Activated CD4-positive, alpha-beta memory T cell treated with anti-CD3 and anti-CD28 coated beads, Interleukin-2, amount 10 ng/mL, durations not matched to agents 7 days and 5 days (primary cell): ENCODE results near the gene PNLIP. TPM values are rescaled to one million over a fixed set of nuclear protein-coding genes. Genes with fewer than 3 reads are reported as not detected.

Experiments used
- CTCF ChIA-PET: fragments of 350-600 bp; sonication (Branson Sonifier 250); formaldehyde crosslinking; loops from one replicate; lab custom pipeline; 2021; ENCODE audit warnings: antibody characterized with exemption, inconsistent platforms; lab: Charles Lee
- POLR2A ChIA-PET: fragments of 350-600 bp; sonication (Branson Sonifier 250); formaldehyde crosslinking; loops from one replicate; lab custom pipeline; 2021; ENCODE audit warnings: antibody characterized with exemption; lab: Charles Lee
- DNase-seq: peaks from one replicate; pipeline ENCODE4 v3.0.0-alpha.2; 2020
- H3K27ac Mint-ChIP-seq: one replicate; pipeline ENCODE4 v1.8.0; 2021; ENCODE audit warnings: mild to moderate bottlenecking, mixed read lengths
- H3K27me3 Mint-ChIP-seq: one replicate; pipeline ENCODE4 v1.8.0; 2021; ENCODE audit warnings: mixed read lengths
- H3K36me3 Mint-ChIP-seq: one replicate; pipeline ENCODE4 v1.8.0; 2021; ENCODE audit warnings: low read depth, mixed read lengths
- H3K4me1 Mint-ChIP-seq: one replicate; pipeline ENCODE4 v1.8.0; 2021; ENCODE audit warnings: mixed read lengths
- H3K4me3 Mint-ChIP-seq: one replicate; pipeline ENCODE4 v1.8.0; 2021; ENCODE audit warnings: mild to moderate bottlenecking, mixed read lengths
- H3K9me3 Mint-ChIP-seq: one replicate; pipeline ENCODE4 v1.8.0; 2021; ENCODE audit warnings: mixed read lengths
- total RNA-seq, 2 experiments: library from RNA; stranded (reverse); gene quantifications; one replicate each; pipeline ENCODE4 v1.2.3, GENCODE V29; 2021

Gene PNLIP
- total RNA-seq: not detected

DNA sequence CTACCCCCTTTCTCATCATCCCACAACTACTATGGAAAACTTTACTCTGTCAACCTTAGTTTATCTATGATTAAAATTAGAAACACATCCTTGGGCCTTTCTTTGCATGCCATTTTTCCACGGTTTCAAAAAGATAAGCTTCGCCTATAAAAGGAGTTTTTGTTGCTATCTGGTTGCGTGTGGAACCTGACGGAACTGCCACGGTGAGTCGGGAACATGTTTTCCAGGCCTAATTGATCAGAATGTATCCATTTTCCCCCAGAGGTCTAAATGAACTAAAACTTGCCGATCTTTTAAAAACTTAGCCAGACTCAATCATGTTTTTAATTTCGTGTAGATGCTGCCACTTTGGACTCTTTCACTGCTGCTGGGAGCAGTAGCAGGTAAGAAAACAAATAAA, at the start of gene PNLIP:
Gene PNLIP (plus strand): TSS at position 176 of the 400 bp plus-strand sequence. CDS start 162 bp downstream, at position 338.
- H3K9me3 Mint-ChIP-seq: no peaks in the 10 kb centered on the region
- no peaks in the 10 kb centered on the region for H3K27me3 Mint-ChIP-seq
- no peak for DNase-seq
- no peaks in the 10 kb centered on the region for H3K4me1 Mint-ChIP-seq
- ChIA-PET POLR2A (no interaction called here), CTCF (no interaction called here)
- no peak within 1 kb of the TSS for H3K27ac Mint-ChIP-seq
- H3K4me3 Mint-ChIP-seq: no peak within 1 kb of the TSS
- no peaks in the 10 kb centered on the region for H3K36me3 Mint-ChIP-seq

DNA sequence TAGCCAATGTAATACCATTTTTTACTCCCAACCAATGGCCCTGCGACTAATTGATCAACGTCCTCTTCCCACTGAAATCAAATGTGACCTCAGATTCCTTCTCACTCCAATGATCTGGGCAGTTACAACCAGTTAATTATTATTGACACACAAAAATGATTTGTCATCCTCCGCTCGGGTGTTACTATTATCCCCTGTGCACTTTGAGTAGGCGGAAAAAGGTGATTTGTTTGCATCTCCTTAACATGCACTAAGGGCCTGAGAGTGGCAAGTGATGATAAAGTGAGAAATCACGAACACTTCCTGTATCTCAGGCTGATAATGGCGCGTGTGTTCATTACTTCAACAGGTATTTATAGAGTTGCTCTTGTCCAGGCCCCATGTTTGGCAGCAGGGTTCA, 40.9 kb upstream of the PNLIP start:
- Mint-ChIP-seq H3K36me3 (no peaks in the 10 kb centered on the region), H3K27me3 (no peaks in the 10 kb centered on the region), H3K4me1 (no peaks in the 10 kb centered on the region), H3K27ac (no peak overlapping the region), H3K4me3 (no peak overlapping the region), H3K9me3 (no peaks in the 10 kb centered on the region)
- ChIA-PET POLR2A (no interaction called here), CTCF (no interaction called here)
- DNase-seq: no peak

DNA sequence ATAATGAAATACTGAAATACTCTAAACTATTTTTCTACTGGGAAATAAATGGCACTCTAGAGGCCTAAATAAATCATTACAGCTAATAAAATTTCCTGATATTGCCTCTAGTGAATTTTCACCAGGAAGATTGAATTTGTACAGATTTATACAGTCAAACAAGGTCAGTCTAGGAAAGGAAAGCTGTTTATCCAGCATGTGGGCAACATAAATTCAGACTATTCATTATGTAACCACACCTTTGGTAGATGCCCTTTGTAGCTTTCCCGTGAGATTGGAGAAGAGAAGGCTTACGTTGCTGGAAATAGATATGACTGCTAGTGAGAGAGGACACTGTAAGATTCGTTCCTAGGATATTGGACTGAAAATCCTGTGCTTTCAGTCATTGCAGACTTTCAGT, 35.2 kb upstream of the PNLIP start:
- no peaks in the 10 kb centered on the region for H3K36me3 Mint-ChIP-seq
- ChIA-PET CTCF (no interaction called here), POLR2A (no interaction called here)
- no peak for DNase-seq
- H3K27me3 Mint-ChIP-seq: no peaks in the 10 kb centered on the region
- no peak overlapping the region for H3K27ac Mint-ChIP-seq
- no peaks in the 10 kb centered on the region for H3K9me3 Mint-ChIP-seq
- H3K4me1 Mint-ChIP-seq: no peaks in the 10 kb centered on the region
- H3K4me3 Mint-ChIP-seq: no peak overlapping the region

DNA sequence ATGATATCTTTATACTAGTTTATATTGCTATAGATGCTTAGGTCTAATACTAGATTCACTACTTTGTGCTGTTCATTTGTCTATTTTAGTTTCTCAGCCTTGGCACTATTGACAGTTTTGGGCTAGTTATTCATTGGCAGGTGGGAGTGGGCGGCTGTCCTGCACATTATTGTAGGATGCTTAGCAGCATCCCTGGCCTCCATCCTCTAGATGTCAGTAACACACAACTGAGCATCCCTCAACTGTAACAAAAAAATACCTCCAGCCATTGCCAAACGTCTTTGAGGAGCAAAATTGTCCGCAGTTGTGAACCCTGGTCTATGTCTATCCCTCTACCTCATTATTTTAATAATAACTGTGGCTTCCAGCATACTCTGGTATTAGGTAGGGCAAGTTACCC, 34.4 kb upstream of the PNLIP start:
- DNase-seq: no peak
- CTCF ChIA-PET: no interaction called here
- POLR2A ChIA-PET: no interaction called here
- Mint-ChIP-seq H3K4me3 (no peak overlapping the region), H3K36me3 (no peaks in the 10 kb centered on the region), H3K9me3 (no peaks in the 10 kb centered on the region), H3K27ac (no peak overlapping the region), H3K27me3 (no peaks in the 10 kb centered on the region), H3K4me1 (no peaks in the 10 kb centered on the region)

DNA sequence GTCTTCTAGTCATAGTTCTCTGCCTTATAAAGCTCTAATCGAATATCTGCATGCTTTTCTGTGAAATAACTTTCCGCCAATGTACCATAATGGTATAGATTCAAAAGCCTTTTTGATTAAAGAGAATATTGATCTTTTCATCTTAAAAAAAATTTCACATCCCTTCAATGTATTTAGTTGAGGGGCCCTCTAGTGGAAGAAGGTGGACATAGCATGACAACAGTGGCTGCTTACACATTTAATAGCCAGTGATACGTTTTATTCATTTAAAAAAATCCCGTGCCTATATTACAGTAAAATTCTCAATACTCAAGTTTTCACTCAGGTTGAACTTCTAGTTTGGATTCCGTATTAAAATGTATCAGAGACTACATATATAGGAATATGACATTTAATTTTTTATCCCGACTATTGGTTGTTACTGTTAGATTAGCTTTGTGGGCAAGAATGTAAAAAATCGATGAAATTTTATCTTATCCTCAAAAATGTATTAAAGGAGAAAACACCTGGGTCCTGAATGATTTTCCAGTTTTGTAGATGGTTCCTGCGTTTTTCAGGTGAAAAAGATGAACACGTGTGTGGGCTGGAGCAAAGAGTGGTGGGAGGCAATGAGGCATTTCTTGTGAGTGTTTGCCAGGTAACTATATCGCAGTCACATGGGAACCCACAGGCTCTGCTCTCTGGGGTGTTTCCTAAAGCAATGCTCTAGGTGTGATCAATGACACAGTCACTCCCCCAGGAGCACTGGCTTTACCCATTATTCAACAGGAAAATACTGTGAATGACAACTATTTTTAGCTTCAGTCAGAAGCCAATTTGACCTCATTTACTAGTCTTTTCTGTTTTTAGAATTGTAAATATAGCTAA, 24.1 kb upstream of the PNLIP start:
- H3K27me3 Mint-ChIP-seq: no peaks in the 10 kb centered on the region
- no peak overlapping the region for H3K4me3 Mint-ChIP-seq
- H3K27ac Mint-ChIP-seq: no peak overlapping the region
- no peak for DNase-seq
- ChIA-PET POLR2A (no interaction called here), CTCF (interaction anchor here (0.5 kb wide), 1 partner anchor 76 kb away, joined by 3 read pairs; no protein-coding TSS in a partner anchor)
- no peaks in the 10 kb centered on the region for H3K9me3 Mint-ChIP-seq
- no peaks in the 10 kb centered on the region for H3K4me1 Mint-ChIP-seq
- H3K36me3 Mint-ChIP-seq: no peaks in the 10 kb centered on the region

DNA sequence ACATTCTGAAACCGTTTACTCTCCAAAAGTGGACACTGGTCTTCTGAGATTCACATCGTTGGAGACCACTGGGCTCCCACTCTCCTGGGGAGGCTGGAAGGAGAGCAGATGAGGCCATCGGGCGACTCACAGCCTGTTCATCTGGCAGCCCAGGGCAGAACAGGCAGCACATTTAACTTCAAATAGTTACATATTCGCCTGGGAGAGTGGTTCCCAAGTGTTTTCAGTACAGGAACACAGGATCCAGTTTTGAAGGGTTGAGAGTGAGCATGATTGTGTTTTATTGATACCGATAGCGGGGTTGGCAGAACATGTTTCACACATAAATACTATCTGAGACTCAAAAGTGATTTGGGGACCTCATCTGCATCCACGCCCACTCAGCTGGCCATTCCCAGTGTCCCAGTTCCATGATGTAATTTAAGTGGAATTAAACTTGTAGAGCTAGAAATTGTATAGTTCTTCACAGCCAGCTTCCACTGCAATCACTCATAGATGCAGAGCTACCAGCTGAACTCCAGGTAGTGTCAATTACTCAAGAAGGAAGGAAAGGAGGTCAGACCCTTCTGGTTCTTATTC, 22.8 kb upstream of the PNLIP start:
- no peaks in the 10 kb centered on the region for H3K9me3 Mint-ChIP-seq
- H3K27ac Mint-ChIP-seq: no peak overlapping the region
- CTCF ChIA-PET: no interaction called here
- H3K27me3 Mint-ChIP-seq: no peaks in the 10 kb centered on the region
- no peak overlapping the region for H3K4me3 Mint-ChIP-seq
- POLR2A ChIA-PET: no interaction called here
- no peaks in the 10 kb centered on the region for H3K4me1 Mint-ChIP-seq
- H3K36me3 Mint-ChIP-seq: no peaks in the 10 kb centered on the region
- no peak for DNase-seq

DNA sequence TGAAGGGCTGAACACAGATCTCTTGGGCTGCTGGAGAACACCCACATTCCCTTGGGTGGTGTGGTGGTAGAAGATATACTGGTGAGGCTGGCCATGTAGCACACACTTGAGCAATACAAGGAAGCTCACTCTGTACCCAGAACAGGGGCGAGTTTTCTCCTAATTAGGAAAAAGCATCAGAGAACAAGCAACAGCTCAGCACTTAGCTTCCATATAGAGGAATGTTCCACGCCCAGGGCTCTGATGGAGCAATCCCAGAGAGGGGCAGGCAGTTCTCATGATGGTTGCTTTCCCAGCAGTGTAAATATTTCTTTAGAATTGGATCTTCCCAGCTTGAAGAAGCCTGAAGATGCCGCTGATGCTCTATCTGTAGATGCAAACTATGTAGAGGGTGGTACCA, 21.0 kb upstream of the PNLIP start:
- H3K36me3 Mint-ChIP-seq: no peaks in the 10 kb centered on the region

DNA sequence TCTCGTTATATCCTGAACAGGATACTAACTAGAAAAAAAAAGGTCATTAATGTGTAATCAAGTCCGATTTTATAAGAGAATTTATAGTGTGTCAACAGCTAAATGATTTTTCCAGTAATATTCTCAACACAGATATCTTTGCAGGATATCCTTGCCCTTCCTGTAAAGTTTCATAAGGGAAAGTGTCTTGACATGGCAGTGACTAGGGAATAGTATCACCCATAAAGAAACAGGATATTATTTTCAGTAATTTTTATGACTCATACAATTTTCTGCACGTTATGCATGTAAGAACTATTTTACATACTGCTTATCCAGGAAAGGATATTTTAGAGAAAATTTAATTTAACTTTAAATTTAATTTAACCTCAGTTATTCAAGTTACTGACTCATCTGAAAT, 19.5 kb upstream of the PNLIP start:
- ChIA-PET POLR2A (no interaction called here), CTCF (no interaction called here)
- no peak for DNase-seq
- no peaks in the 10 kb centered on the region for H3K4me1 Mint-ChIP-seq
- H3K9me3 Mint-ChIP-seq: no peaks in the 10 kb centered on the region
- H3K27ac Mint-ChIP-seq: no peak overlapping the region
- no peak overlapping the region for H3K4me3 Mint-ChIP-seq
- H3K27me3 Mint-ChIP-seq: no peaks in the 10 kb centered on the region
- no peaks in the 10 kb centered on the region for H3K36me3 Mint-ChIP-seq

More for the DNA sequence above, 21.0 kb upstream of the PNLIP start:
- Mint-ChIP-seq H3K4me1 (no peaks in the 10 kb centered on the region), H3K4me3 (no peak overlapping the region), H3K27me3 (no peaks in the 10 kb centered on the region), H3K9me3 (no peaks in the 10 kb centered on the region), H3K27ac (no peak overlapping the region)
- POLR2A ChIA-PET: no interaction called here
- no peak for DNase-seq
- CTCF ChIA-PET: no interaction called here

DNA sequence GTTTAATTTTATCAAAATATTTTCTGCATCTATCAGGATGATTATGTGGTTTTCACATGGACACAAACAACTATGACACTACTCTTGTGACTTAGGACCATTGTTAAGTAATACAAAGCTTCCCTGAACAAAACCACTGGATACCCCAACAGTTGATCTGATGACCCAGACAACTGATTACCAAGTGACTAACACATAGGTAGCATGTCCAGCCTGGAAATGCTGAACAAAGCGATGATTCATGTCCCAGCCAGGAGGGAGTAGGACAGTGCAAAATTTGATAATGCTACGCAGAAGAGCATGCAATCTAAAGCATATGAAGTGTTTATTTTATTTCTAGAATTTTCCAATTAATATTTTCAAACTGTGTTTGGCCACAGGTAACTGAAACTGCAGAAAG, 8.9 kb upstream of the PNLIP start:
- ChIA-PET CTCF (no interaction called here), POLR2A (no interaction called here)
- DNase-seq: no peak
- H3K9me3 Mint-ChIP-seq: no peaks in the 10 kb centered on the region
- no peaks in the 10 kb centered on the region for H3K36me3 Mint-ChIP-seq
- H3K27ac Mint-ChIP-seq: no peak overlapping the region
- no peaks in the 10 kb centered on the region for H3K4me1 Mint-ChIP-seq
- H3K4me3 Mint-ChIP-seq: no peak overlapping the region
- no peaks in the 10 kb centered on the region for H3K27me3 Mint-ChIP-seq

DNA sequence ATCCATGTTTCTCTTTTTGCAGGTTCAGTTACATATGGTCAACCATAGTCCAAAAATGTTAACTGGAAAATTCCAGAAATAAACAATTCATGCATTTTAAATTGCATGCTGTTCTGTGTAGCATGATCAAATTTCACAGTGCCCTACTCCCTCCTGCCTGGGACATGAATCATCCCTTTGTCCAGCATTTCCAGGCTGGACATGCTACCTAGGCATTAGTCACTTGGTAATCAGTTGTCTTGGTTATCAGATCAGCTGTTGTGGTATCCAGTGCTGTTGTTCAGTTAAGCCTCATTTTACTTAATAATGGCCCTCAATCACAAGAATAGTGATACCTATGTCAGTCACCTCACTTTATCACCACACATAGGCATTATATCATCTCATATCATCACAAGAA, 7.3 kb upstream of the PNLIP start:
- H3K4me1 Mint-ChIP-seq: no peaks in the 10 kb centered on the region
- H3K9me3 Mint-ChIP-seq: no peaks in the 10 kb centered on the region
- no peaks in the 10 kb centered on the region for H3K36me3 Mint-ChIP-seq
- no peak overlapping the region for H3K4me3 Mint-ChIP-seq
- POLR2A ChIA-PET: no interaction called here
- CTCF ChIA-PET: no interaction called here
- DNase-seq: no peak
- no peaks in the 10 kb centered on the region for H3K27me3 Mint-ChIP-seq
- no peak overlapping the region for H3K27ac Mint-ChIP-seq

DNA sequence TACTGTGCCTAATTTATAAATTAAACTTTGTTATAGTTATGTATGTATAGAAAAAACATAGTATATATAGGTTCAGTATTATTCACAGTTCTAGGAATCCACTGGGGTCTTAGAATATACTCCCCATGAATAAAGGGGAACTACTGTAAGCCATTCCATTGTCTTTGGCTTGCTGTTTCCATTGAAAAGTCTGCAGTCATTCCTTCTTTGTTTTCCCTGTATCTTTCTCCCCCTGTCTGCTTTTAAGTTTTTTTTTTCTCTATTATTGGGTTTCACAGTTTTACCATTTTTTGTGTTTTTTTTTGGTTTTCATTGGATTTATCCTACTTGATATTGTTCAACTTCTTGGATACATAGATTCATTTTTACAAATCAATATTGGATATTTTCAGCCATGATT, 6.7 kb upstream of the PNLIP start:
- Mint-ChIP-seq H3K9me3 (no peaks in the 10 kb centered on the region), H3K4me1 (no peaks in the 10 kb centered on the region), H3K27me3 (no peaks in the 10 kb centered on the region), H3K36me3 (no peaks in the 10 kb centered on the region), H3K4me3 (no peak overlapping the region), H3K27ac (no peak overlapping the region)
- ChIA-PET CTCF (no interaction called here), POLR2A (no interaction called here)
- no peak for DNase-seq

DNA sequence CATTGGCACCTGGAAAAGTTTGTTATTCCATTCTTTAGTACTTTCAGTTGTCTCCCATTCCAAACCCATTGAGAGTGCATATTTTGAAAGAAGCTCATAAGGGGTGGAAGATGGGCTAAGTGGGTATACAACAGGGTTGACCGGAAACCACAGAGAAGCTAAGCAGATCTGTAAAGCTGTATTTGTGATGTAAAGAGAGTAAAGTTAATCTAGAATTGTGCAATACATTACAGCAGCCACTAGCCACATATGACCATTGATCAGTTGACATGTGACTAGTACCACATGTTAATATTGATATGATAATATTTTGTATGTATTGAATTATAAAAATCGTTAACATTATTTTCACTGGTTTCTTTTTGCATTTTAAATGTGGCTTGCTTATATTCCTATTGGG, 4.9 kb upstream of the PNLIP start:
- H3K9me3 Mint-ChIP-seq: no peaks in the 10 kb centered on the region
- no peak overlapping the region for H3K4me3 Mint-ChIP-seq
- H3K4me1 Mint-ChIP-seq: no peaks in the 10 kb centered on the region
- H3K36me3 Mint-ChIP-seq: no peaks in the 10 kb centered on the region
- no peaks in the 10 kb centered on the region for H3K27me3 Mint-ChIP-seq
- H3K27ac Mint-ChIP-seq: no peak overlapping the region
- DNase-seq: no peak
- ChIA-PET CTCF (no interaction called here), POLR2A (no interaction called here)

DNA sequence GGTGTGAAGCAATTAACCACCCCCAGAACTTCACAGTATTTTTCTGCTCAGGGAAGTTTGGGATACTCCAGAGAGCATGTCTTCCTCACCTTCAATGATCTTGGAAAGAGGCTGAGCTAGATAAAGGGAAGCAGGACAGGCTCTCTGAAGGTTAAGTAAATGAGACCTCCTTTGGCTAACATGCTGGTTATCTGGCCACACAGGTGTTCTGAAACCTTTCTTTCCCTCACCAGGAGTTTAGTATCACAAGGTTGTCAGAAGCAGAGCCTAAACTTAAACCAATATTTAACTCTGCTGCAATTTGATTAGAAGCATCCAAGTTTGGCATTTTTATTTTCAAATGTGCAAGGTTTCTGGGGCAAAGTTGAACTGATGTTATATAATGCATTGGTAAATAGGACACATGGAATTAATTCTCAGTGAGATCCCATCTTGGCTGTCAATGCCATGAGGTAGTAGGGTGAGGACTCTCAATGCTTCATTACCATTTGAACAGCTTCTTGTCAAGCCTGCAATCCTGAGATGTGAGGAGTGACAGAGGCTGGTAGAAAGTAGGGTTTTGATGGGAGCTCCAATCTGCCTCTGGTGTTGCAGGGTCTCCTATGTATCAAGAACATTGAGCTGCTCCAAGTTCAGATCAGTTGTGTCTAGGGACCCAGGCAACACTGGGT, 3.6 kb upstream of the PNLIP start:
- Mint-ChIP-seq H3K9me3 (no peaks in the 10 kb centered on the region), H3K4me3 (no peak overlapping the region), H3K4me1 (no peaks in the 10 kb centered on the region), H3K27ac (no peak overlapping the region), H3K36me3 (no peaks in the 10 kb centered on the region), H3K27me3 (no peaks in the 10 kb centered on the region)
- CTCF ChIA-PET: no interaction called here
- no peak for DNase-seq
- POLR2A ChIA-PET: no interaction called here
